Measurements from ENCODE around the gene AMDHD2.
"Not testable (repeated sequence)": the region's sequence is repeated elsewhere in the genome, so short reads cannot be mapped to it uniquely, and the experiment has no call there.

AMDHD2 gene

GRCh38 chr16:2520097-2520783 lies at the start of gene AMDHD2:
TSS of gene AMDHD2 (plus strand) at chr16:2520371. CDS start at chr16:2520459, 88 bp downstream.
- peak; percentile 78 for DNase-seq

- DNase-seq = peak; percentile 92
Measured at GRCh38 chr16:2470603-2471015, 49.6 kb upstream of the AMDHD2 start.

GRCh38 chr16:2471016-2471652 lies 49.0 kb upstream of the AMDHD2 start, which contains the start of gene NTN3:
TSS of gene NTN3 (plus strand) at chr16:2471297. CDS start at chr16:2471702, 405 bp downstream.
- peak; percentile 90 for DNase-seq

- DNase-seq = peak; percentile 37
Measured at GRCh38 chr16:2471653-2472487, 48.3 kb upstream of the AMDHD2 start.

- DNase-seq = no peak
Measured at GRCh38 chr16:2472488-2472864, 47.7 kb upstream of the AMDHD2 start.

GRCh38 chr16:2472885-2473445 lies 47.2 kb upstream of the AMDHD2 start:
- DNase-seq = no peak

- DNase-seq = peak; percentile 20
Measured at GRCh38 chr16:2473446-2473926, 46.7 kb upstream of the AMDHD2 start.

- peak; percentile 69 for DNase-seq
Measured at GRCh38 chr16:2473999-2474876, 45.9 kb upstream of the AMDHD2 start.

GRCh38 chr16:2474877-2475412 lies 45.2 kb upstream of the AMDHD2 start, which contains the start of gene TBC1D24:
TSS of gene TBC1D24 (plus strand) at chr16:2475127. CDS start at chr16:2496149, 21,022 bp downstream.
- DNase-seq = peak; percentile 77

GRCh38 chr16:2475413-2476344 lies 44.5 kb upstream of the AMDHD2 start:
- DNase-seq = peak; percentile 29

- DNase-seq = no peak
Measured at GRCh38 chr16:2476345-2476720, 43.8 kb upstream of the AMDHD2 start.

GRCh38 chr16:2476741-2477140 lies 43.4 kb upstream of the AMDHD2 start:
- DNase-seq = no peak

GRCh38 chr16:2477327-2477726 lies 42.8 kb upstream of the AMDHD2 start:
- DNase-seq = no peak

- peak; percentile 31 for DNase-seq
Measured at GRCh38 chr16:2478279-2478678, 41.9 kb upstream of the AMDHD2 start.

GRCh38 chr16:2479996-2480395 lies 40.2 kb upstream of the AMDHD2 start:
- not testable (repeated sequence) for DNase-seq

- DNase-seq = no peak
Measured at GRCh38 chr16:2480948-2481347, 39.2 kb upstream of the AMDHD2 start.

GRCh38 chr16:2481676-2482075 lies 38.5 kb upstream of the AMDHD2 start:
- no peak for DNase-seq

GRCh38 chr16:2482249-2482648 lies 37.9 kb upstream of the AMDHD2 start:
- DNase-seq = no peak

GRCh38 chr16:2482708-2483534 lies 37.2 kb upstream of the AMDHD2 start:
- peak; percentile 78 for DNase-seq

Data from NCI-H2171 treated with DMSO at 0.1 percent for 48 hours (cell line).